ENCODE measurements around the gene DCDC1.
"Not testable (repeated sequence)": the region's sequence is repeated elsewhere in the genome, so short reads cannot be mapped to it uniquely, and the experiment has no call there.

The DCDC1 gene

GRCh38 chr11:30985536-30985935 lies 384.0 kb downstream of the DCDC1 start:
- DNase-seq (ENCODE audit: low spot score): no peak

GRCh38 chr11:30984827-30985226 lies 384.7 kb downstream of the DCDC1 start:
- DNase-seq (ENCODE audit: low spot score): no peak

GRCh38 chr11:30984442-30984816 lies 385.1 kb downstream of the DCDC1 start:
- no peak for DNase-seq (ENCODE audit: low spot score)

- no peak for DNase-seq (ENCODE audit: low spot score)
Measured at GRCh38 chr11:30983776-30984441, 385.6 kb downstream of the DCDC1 start.

GRCh38 chr11:30983143-30983542 lies 386.4 kb downstream of the DCDC1 start:
- no peak for DNase-seq (ENCODE audit: low spot score)

- DNase-seq (ENCODE audit: low spot score): no peak
Measured at GRCh38 chr11:30967579-30967978, 402.0 kb downstream of the DCDC1 start.

GRCh38 chr11:30960387-30960992 lies 409.0 kb downstream of the DCDC1 start:
- peak; percentile 34 for DNase-seq (ENCODE audit: low spot score)

GRCh38 chr11:30956751-30957150 lies 412.8 kb downstream of the DCDC1 start:
- DNase-seq (ENCODE audit: low spot score): no peak

GRCh38 chr11:30949838-30950237 lies 419.7 kb downstream of the DCDC1 start:
- DNase-seq (ENCODE audit: low spot score): no peak

- not testable (repeated sequence) for DNase-seq (ENCODE audit: low spot score)
Measured at GRCh38 chr11:30947715-30948114, 421.8 kb downstream of the DCDC1 start.

- DNase-seq (ENCODE audit: low spot score): no peak
Measured at GRCh38 chr11:30938810-30939209, 430.7 kb downstream of the DCDC1 start.

- no peak for DNase-seq (ENCODE audit: low spot score)
Measured at GRCh38 chr11:30938171-30938570, 431.4 kb downstream of the DCDC1 start.

- DNase-seq (ENCODE audit: low spot score): no peak
Measured at GRCh38 chr11:30936491-30936890, 433.0 kb downstream of the DCDC1 start.

GRCh38 chr11:30935861-30936260 lies 433.7 kb downstream of the DCDC1 start:
- no peak for DNase-seq (ENCODE audit: low spot score)

GRCh38 chr11:30926130-30926529 lies 443.4 kb downstream of the DCDC1 start:
- no peak for DNase-seq (ENCODE audit: low spot score)

GRCh38 chr11:30921811-30922210 lies 447.7 kb downstream of the DCDC1 start:
- DNase-seq (ENCODE audit: low spot score): no peak

- DNase-seq (ENCODE audit: low spot score): peak; percentile 6
Measured at GRCh38 chr11:30919389-30920152, 450.0 kb downstream of the DCDC1 start.

GRCh38 chr11:30917859-30918478 lies 451.6 kb downstream of the DCDC1 start:
- peak; percentile 77 for DNase-seq (ENCODE audit: low spot score)

- DNase-seq (ENCODE audit: low spot score): no peak
Measured at GRCh38 chr11:30917266-30917665, 452.3 kb downstream of the DCDC1 start.

- no peak for DNase-seq (ENCODE audit: low spot score)
Measured at GRCh38 chr11:30916764-30917163, 452.8 kb downstream of the DCDC1 start.

- peak; percentile 59 for DNase-seq (ENCODE audit: low spot score)
Measured at GRCh38 chr11:30914143-30914762, 455.3 kb downstream of the DCDC1 start.

GRCh38 chr11:30911247-30911646 lies 458.3 kb downstream of the DCDC1 start:
- DNase-seq (ENCODE audit: low spot score): no peak
